22Rv1 (cell line): ENCODE results near the gene HIPK3.

Source experiments
- CTCF ChIP-seq: fragments of 450-650 bp; IDR thresholded peaks from 2 replicates; pipeline ENCODE4 v1.5.1; 2017; ENCODE audit warnings: mild to moderate bottlenecking
- ZFX ChIP-seq: fragments of 450-650 bp; IDR thresholded peaks from 2 replicates; pipeline ENCODE4 v1.6.1; 2017; ENCODE audit warnings: antibody characterized with exemption, borderline replicate concordance

- TF ChIP-seq CTCF, result no peak
- TF ChIP-seq ZFX, result no peak
Observed at GRCh38 chr11:33310720-33311500, 53.7 kb downstream of the HIPK3 start.
